HCT116 (cell line): Measurements from ENCODE around the gene USP7. TPM values are rescaled to one million over a fixed set of nuclear protein-coding genes. Genes with fewer than 3 reads are reported as not detected.

Source experiments
- ATAC-seq: fragments of 200-7000 bp; cut with Tn5 transposase; 2 replicates; pipeline ENCODE4 v1.9.1; 2020; ENCODE audit warnings: mild to moderate bottlenecking, moderate library complexity
- BruUV-seq: library from RNA; stranded (reverse); fragments of 400-500 nt; replicated peaks from 2 replicates; lab custom pipeline; 2021; lab: Mats Ljungman, UMichigan
- CTCF ChIA-PET: fragments of 300-600 bp; sonication (Branson Sonifier 250); formaldehyde crosslinking; loops from one replicate; lab custom pipeline; 2021; ENCODE audit warnings: antibody characterized with exemption; lab: Charles Lee
- POLR2A ChIA-PET: fragments of 300-600, 350-600 bp; sonication (Branson Sonifier 250); formaldehyde crosslinking; loops from one replicate; lab custom pipeline; 2021; ENCODE audit warnings: antibody characterized with exemption; lab: Charles Lee
- RAD21 ChIA-PET, 2 experiments: fragments of 300-600 bp; sonication (Branson Sonifier 250); formaldehyde crosslinking; loops; one replicate each; lab custom pipeline; 2023; ENCODE audit warnings: low total read pairs in 2 of 2; ENCODE audit not compliant: uncharacterized antibody in 2 of 2, unreplicated experiment in 2 of 2, low non-redundant PET in 1 of 2; lab: Charles Lee
- DNase-seq: peaks from one replicate; pipeline ENCODE4 v3.0.0-alpha.2; 2010; ENCODE audit warnings: low read depth, low spot score
- H2AFZ ChIP-seq: fragments of 200-600 bp; shearing (Covaris generic), sonication (generic); 2 replicates; pipeline ENCODE4 v1.6.1; 2017; ENCODE audit warnings: low read depth, mixed run types, mixed read lengths, antibody characterized with exemption, low read length; ENCODE audit not compliant: poor library complexity, severe bottlenecking
- H3K27ac ChIP-seq: 2 replicates; pipeline ENCODE4 v1.5.1; 2012; ENCODE audit warnings: low read depth, low read length
- H3K27me3 ChIP-seq: fragments of 200-600 bp; sonication (generic); 2 replicates; pipeline ENCODE4 v1.6.1; 2016; ENCODE audit warnings: mixed run types, low read length, mixed read lengths; ENCODE audit not compliant: insufficient read depth
- H3K36me3 ChIP-seq, 2 experiments: fragments of 200-500 bp in 1 of 2; fragments of 200-600 bp in 1 of 2; sonication (Bioruptor generic) in 1 of 2; sonication (generic) in 1 of 2; 2 replicates each; pipeline versions ENCODE4 v1.5.1 to v1.6.1; 2014 to 2016; ENCODE audit warnings: low read length in 2 of 2, inconsistent platforms in 1 of 2, mixed read lengths in 1 of 2, mixed run types in 1 of 2; ENCODE audit not compliant: insufficient read depth in 2 of 2, control insufficient read depth in 1 of 2
- H3K4me1 ChIP-seq, 2 experiments: fragments of 200-600 bp in 1 of 2; sonication (generic) in 1 of 2; 2 replicates each; pipeline versions ENCODE4 v1.5.1 to v1.6.1; 2012 to 2017; ENCODE audit warnings: low read length in 2 of 2, inconsistent platforms in 1 of 2, mild to moderate bottlenecking in 1 of 2, mixed read lengths in 1 of 2, mixed run types in 1 of 2, moderate library complexity in 1 of 2; ENCODE audit not compliant: insufficient read depth in 2 of 2, control insufficient read depth in 1 of 2
- H3K4me2 ChIP-seq: fragments of 200-600 bp; sonication (generic); 2 replicates; pipeline ENCODE4 v1.6.1; 2017; ENCODE audit warnings: mixed run types, low read length, mixed read lengths
- H3K4me3 ChIP-seq, 2 experiments: fragments of 200-600 bp in 1 of 2; sonication (generic) in 1 of 2; replicated peaks in 1 of 2; 2 replicates each; pipeline ENCODE4 v1.5.1; 2011 to 2016; ENCODE audit warnings: low read length in 2 of 2, control low read depth in 1 of 2, low read depth in 1 of 2, mild to moderate bottlenecking in 1 of 2, mixed read lengths in 1 of 2, mixed run types in 1 of 2
- H3K79me2 ChIP-seq: fragments of 200-600 bp; sonication (generic); 2 replicates; pipeline ENCODE4 v1.6.1; 2017; ENCODE audit warnings: mild to moderate bottlenecking, mixed run types, low read length, moderate library complexity, mixed read lengths; ENCODE audit not compliant: insufficient read depth
- H3K9ac ChIP-seq: fragments of 200-600 bp; sonication (generic); 2 replicates; pipeline ENCODE4 v1.6.1; 2016; ENCODE audit warnings: low read length, mixed read lengths
- H3K9me2 ChIP-seq: fragments of 200-600 bp; sonication (generic), shearing (Covaris generic); 2 replicates; pipeline ENCODE4 v1.6.1; 2017; ENCODE audit warnings: mixed run types, mild to moderate bottlenecking, moderate library complexity; ENCODE audit not compliant: insufficient read depth
- H3K9me3 ChIP-seq, 2 experiments: fragments of 200-500 bp in 1 of 2; fragments of 200-600 bp in 1 of 2; sonication (Bioruptor generic) in 1 of 2; sonication (generic) in 1 of 2; 2 replicates each; pipeline ENCODE4 v1.6.1; 2014 to 2017; ENCODE audit warnings: low read length in 2 of 2, mixed read lengths in 2 of 2, inconsistent platforms in 1 of 2, low read depth in 1 of 2, mild to moderate bottlenecking in 1 of 2, mixed run types in 1 of 2, moderate library complexity in 1 of 2; ENCODE audit not compliant: control insufficient read depth in 1 of 2, insufficient read depth in 1 of 2
- H4K20me1 ChIP-seq: fragments of 200-600 bp; sonication (generic), shearing (Covaris generic); 2 replicates; pipeline ENCODE4 v1.6.1; 2017; ENCODE audit warnings: mixed run types, mild to moderate bottlenecking, moderate library complexity; ENCODE audit not compliant: insufficient read depth
- CBX3 ChIP-seq: IDR thresholded peaks from 2 replicates; pipeline ENCODE4 v1.6.1; 2012; ENCODE audit warnings: low read depth
- CEBPB ChIP-seq: IDR thresholded peaks from 2 replicates; pipeline ENCODE4 v1.6.1; 2012; ENCODE audit warnings: low read depth
- EGR1 ChIP-seq: IDR thresholded peaks from 2 replicates; pipeline ENCODE4 v1.6.1; 2012; ENCODE audit warnings: low read depth
- EZH2 ChIP-seq: fragments of 200-600 bp; sonication (generic); IDR thresholded peaks from 2 replicates; pipeline ENCODE4 v1.6.1; 2017; ENCODE audit warnings: antibody characterized with exemption, mixed run types
- MAX ChIP-seq: IDR thresholded peaks from 2 replicates; pipeline ENCODE4 v1.6.1; 2012
- POLR2A ChIP-seq: IDR thresholded peaks from 2 replicates; pipeline ENCODE4 v1.7.0; 2011; ENCODE audit warnings: borderline replicate concordance; ENCODE audit not compliant: insufficient read depth, insufficient read length; ENCODE audit errors: extremely low read depth
- SRF ChIP-seq: IDR thresholded peaks from 2 replicates; pipeline ENCODE4 v1.6.1; 2012; ENCODE audit warnings: low read depth
- YY1 ChIP-seq: IDR thresholded peaks from 2 replicates; pipeline ENCODE4 v1.6.1; 2011; ENCODE audit warnings: low read length, low read depth, moderate library complexity, mild to moderate bottlenecking; ENCODE audit not compliant: insufficient replicate concordance; ENCODE audit errors: extremely low read depth
- ZBTB33 ChIP-seq: IDR thresholded peaks from 2 replicates; pipeline ENCODE4 v1.6.1; 2011; ENCODE audit warnings: mild to moderate bottlenecking, low read length, moderate library complexity; ENCODE audit not compliant: insufficient replicate concordance; ENCODE audit errors: extremely low read depth
- ZNF274 ChIP-seq: fragments of 200-500 bp; sonication (Bioruptor generic); IDR thresholded peaks from 2 replicates; pipeline ENCODE4 v1.6.1; 2014; ENCODE audit warnings: mild to moderate bottlenecking, low read depth, low read length, inconsistent platforms
- intact Hi-C: fragments of 100-400 bp; cut with micrococcal nuclease; formaldehyde crosslinking; loops from 2 replicates; pipeline ENCODE4 v1.10.0; 2022
- total RNA-seq: library from RNA; stranded (reverse); gene quantifications from one replicate; pipeline ENCODE4 v1.2.1, GENCODE V29; 2021; ENCODE audit not compliant: unreplicated experiment
- TF ChIP-seq, protein P1 (sequence below), 3 experiments: fragments of 200-600 bp in 1 of 3; sonication (generic) in 1 of 3; IDR thresholded peaks in 2 of 3; conservative IDR thresholded peaks in 1 of 3; 2 replicates each; pipeline ENCODE4 v1.5.1; 2012 to 2017; ENCODE audit warnings: low read depth in 2 of 3, low read length in 2 of 3, antibody characterized with exemption in 1 of 3, borderline replicate concordance in 1 of 3, control low read depth in 1 of 3, mild to moderate bottlenecking in 1 of 3, mixed read lengths in 1 of 3, mixed run types in 1 of 3, moderate library complexity in 1 of 3; ENCODE audit not compliant: insufficient read depth in 1 of 3
- TF ChIP-seq, protein P2 (sequence below): IDR thresholded peaks from 2 replicates; pipeline ENCODE4 v1.6.1; 2012

Gene USP7
- total RNA-seq, 1 experiment from 2014 or later: 154 TPM

DNA sequence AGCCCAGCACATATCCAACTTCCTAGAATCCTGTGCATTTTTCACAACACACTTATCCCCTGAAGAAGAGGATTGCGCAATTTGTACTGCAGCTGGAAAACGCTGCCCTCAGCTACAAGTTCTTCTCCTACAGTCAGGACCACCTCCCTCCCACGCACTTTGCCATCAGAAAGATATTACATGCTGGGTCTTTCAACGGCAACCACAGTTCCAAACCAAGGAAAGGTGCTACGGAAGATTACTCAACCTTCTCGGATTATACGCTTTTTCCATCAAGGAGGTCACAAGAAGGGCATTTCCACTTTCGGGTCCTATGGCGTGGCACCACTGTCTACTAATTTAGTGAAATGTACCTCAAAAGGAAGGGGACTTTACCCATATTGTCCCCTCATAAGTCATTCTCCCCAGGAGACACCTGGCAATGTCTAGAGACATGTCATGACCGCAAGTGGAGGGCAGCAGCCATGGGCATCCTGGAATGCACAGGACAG, 35.2 kb downstream of the USP7 start:
- Histone ChIP-seq H3K79me2 (peaks cover 99% of the 10 kb centered on the region), H3K27me3 (no peaks in the 10 kb centered on the region), H3K9ac (no peak overlapping the region), H3K36me3 (peaks cover 11 to 23% of the 10 kb centered on the region in 2 experiments; a peak in 3 of 4 replicates), H3K4me3 (no peak overlapping the region), H4K20me1 (peaks cover 44% of the 10 kb centered on the region; the same call in 1 of the 2 replicates), H3K4me2 (no peak overlapping the region), H2AFZ (no peak overlapping the region), H3K9me2 (no peaks in the 10 kb centered on the region), H3K27ac (no peak overlapping the region), H3K9me3 (no peaks in the 10 kb centered on the region), H3K4me1 (no peaks in the 10 kb centered on the region)
- ATAC-seq (no peak), DNase-seq (no peak)
- ChIA-PET POLR2A (no interaction called here), RAD21 (no interaction called here), CTCF (interaction anchor here (1.1 to 1.4 kb wide), 2 partner anchors 8 to 80 kb away, joined by 3 to 7 read pairs; no protein-coding TSS in a partner anchor)
- intact Hi-C loops: no loop called here
- no TSS peak for BruUV-seq
- no peak for TF ChIP-seq CBX3
- no peak for TF ChIP-seq ZBTB33
- peak; percentile 57; the same call in 1 of the 2 replicates for TF ChIP-seq CEBPB
- no peak for TF ChIP-seq EZH2

- intact Hi-C loops: no loop called here
- Histone ChIP-seq H3K9me3 (no peaks in the 10 kb centered on the region), H3K79me2 (peaks cover 89% of the 10 kb centered on the region), H4K20me1 (peaks cover 31% of the 10 kb centered on the region; the same call in 1 of the 2 replicates), H3K4me1 (no peaks in the 10 kb centered on the region), H3K27ac (no peak overlapping the region), H3K4me3 (no peak overlapping the region), H3K4me2 (no peak overlapping the region), H3K9me2 (no peaks in the 10 kb centered on the region), H3K36me3 (peaks cover 20 to 39% of the 10 kb centered on the region in 2 experiments; a peak in 3 of 4 replicates), H2AFZ (no peak overlapping the region), H3K27me3 (no peaks in the 10 kb centered on the region), H3K9ac (no peak overlapping the region)
- ATAC-seq: no peak
- BruUV-seq: no TSS peak
- RAD21 ChIA-PET: no interaction called here
- CTCF ChIA-PET: no interaction called here
- DNase-seq: no peak
- POLR2A ChIA-PET: no interaction called here
- TF ChIP-seq POLR2A (no peak), ZBTB33 (no peak), SRF (no peak), EGR1 (no peak), EZH2 (no peak), ZNF274 (no peak), MAX (no peak), YY1 (no peak)
- TF ChIP-seq, protein P1, sequence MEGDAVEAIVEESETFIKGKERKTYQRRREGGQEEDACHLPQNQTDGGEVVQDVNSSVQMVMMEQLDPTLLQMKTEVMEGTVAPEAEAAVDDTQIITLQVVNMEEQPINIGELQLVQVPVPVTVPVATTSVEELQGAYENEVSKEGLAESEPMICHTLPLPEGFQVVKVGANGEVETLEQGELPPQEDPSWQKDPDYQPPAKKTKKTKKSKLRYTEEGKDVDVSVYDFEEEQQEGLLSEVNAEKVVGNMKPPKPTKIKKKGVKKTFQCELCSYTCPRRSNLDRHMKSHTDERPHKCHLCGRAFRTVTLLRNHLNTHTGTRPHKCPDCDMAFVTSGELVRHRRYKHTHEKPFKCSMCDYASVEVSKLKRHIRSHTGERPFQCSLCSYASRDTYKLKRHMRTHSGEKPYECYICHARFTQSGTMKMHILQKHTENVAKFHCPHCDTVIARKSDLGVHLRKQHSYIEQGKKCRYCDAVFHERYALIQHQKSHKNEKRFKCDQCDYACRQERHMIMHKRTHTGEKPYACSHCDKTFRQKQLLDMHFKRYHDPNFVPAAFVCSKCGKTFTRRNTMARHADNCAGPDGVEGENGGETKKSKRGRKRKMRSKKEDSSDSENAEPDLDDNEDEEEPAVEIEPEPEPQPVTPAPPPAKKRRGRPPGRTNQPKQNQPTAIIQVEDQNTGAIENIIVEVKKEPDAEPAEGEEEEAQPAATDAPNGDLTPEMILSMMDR (IDR thresholded peaks at IDR 0.05 in 2 of 3, conservative IDR thresholded peaks at IDR 0.05 in 1 of 3; ENCODE audit: borderline replicate concordance in 1 of 3, insufficient read depth in 1 of 3, low read depth in 2 of 3, low read length in 2 of 3): no peak
- TF ChIP-seq, protein P2, sequence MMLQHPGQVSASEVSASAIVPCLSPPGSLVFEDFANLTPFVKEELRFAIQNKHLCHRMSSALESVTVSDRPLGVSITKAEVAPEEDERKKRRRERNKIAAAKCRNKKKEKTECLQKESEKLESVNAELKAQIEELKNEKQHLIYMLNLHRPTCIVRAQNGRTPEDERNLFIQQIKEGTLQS: no peak
These were observed 36.9 kb downstream of the USP7 start for GRCh38 chr16:8926827-8927226.
